IMR-90 (cell line): ENCODE measurements around the gene GRIK3. TPM values are rescaled to one million over a fixed set of nuclear protein-coding genes. Genes with fewer than 3 reads are reported as not detected.

Experiments used
- ATAC-seq: fragments of 200-7000 bp; cut with Tn5 transposase; 2 replicates; pipeline ENCODE4 v1.9.1; 2020; ENCODE audit warnings: low read depth, mild to moderate bottlenecking, moderate library complexity
- BruUV-seq: library from RNA; stranded (reverse); fragments of 400-500 nt; replicated peaks from 2 replicates; lab custom pipeline; 2021; lab: Mats Ljungman, UMichigan
- CTCF ChIA-PET: fragments of 300-600 bp; formaldehyde crosslinking; extraction: SDS; loops from one replicate; lab custom pipeline; 2021; ENCODE audit warnings: antibody characterized with exemption; lab: Yijun Ruan, JAX
- POLR2A ChIA-PET: fragments of 300-600 bp; sonication (Branson Sonifier 250); formaldehyde crosslinking; loops from one replicate; lab custom pipeline; 2022; ENCODE audit warnings: antibody characterized with exemption; ENCODE audit not compliant: unreplicated experiment; lab: Charles Lee
- DNase-seq: peaks from one replicate; pipeline ENCODE4 v3.0.0; 2013
- H2AFZ ChIP-seq: replicated peaks from 2 replicates; pipeline ENCODE3; 2013; ENCODE audit warnings: low read length, mild to moderate bottlenecking; ENCODE audit not compliant: poor library complexity
- H2AK5ac ChIP-seq: 2 replicates; pipeline ENCODE4 v1.6.1; 2013; ENCODE audit warnings: low read depth, low read length, inconsistent platforms
- H2AK9ac ChIP-seq: replicated peaks from 2 replicates; pipeline ENCODE3; 2013; ENCODE audit warnings: mild to moderate bottlenecking, low read depth, low read length, moderate library complexity; ENCODE audit not compliant: poor library complexity
- H2BK120ac ChIP-seq: 2 replicates; pipeline ENCODE4 v1.6.1; 2013; ENCODE audit warnings: low read depth, low read length, inconsistent platforms
- H2BK15ac ChIP-seq: 3 replicates; pipeline ENCODE4 v1.6.1; 2013; ENCODE audit warnings: low read depth, low read length, inconsistent platforms
- H2BK20ac ChIP-seq: 2 replicates; pipeline ENCODE4 v1.6.1; 2013; ENCODE audit warnings: low read depth, mild to moderate bottlenecking, inconsistent platforms, low read length, moderate library complexity
- H2BK5ac ChIP-seq: 2 replicates; pipeline ENCODE4 v1.6.1; 2013; ENCODE audit warnings: mild to moderate bottlenecking, low read depth, low read length, inconsistent platforms; ENCODE audit not compliant: poor library complexity, severe bottlenecking
- H3K14ac ChIP-seq: replicated peaks from 2 replicates; pipeline ENCODE4 v1.6.1; 2013; ENCODE audit warnings: low read depth, low read length, inconsistent platforms
- H3K18ac ChIP-seq: 2 replicates; pipeline ENCODE4 v1.6.1; 2013; ENCODE audit warnings: low read depth, low read length, control low read depth
- H3K23ac ChIP-seq: 2 replicates; pipeline ENCODE4 v1.6.1; 2013; ENCODE audit warnings: low read depth, low read length, inconsistent platforms
- H3K27ac ChIP-seq: 2 replicates; pipeline ENCODE4 v1.5.1; 2013; ENCODE audit warnings: mild to moderate bottlenecking, control low read depth, low read length; ENCODE audit not compliant: insufficient read depth
- H3K27me3 ChIP-seq: 2 replicates; pipeline ENCODE4 v1.6.1; 2013; ENCODE audit warnings: low read length; ENCODE audit not compliant: control insufficient read depth, insufficient read depth
- H3K36me3 ChIP-seq: 2 replicates; pipeline ENCODE4 v1.6.1; 2013; ENCODE audit warnings: low read length, mixed read lengths; ENCODE audit not compliant: control insufficient read depth, insufficient read depth
- H3K4ac ChIP-seq: 2 replicates; pipeline ENCODE4 v1.6.1; 2013; ENCODE audit warnings: low read depth, low read length, inconsistent platforms
- H3K4me1 ChIP-seq: 2 replicates; pipeline ENCODE4 v1.6.1; 2013; ENCODE audit warnings: low read length, mixed read lengths; ENCODE audit not compliant: control insufficient read depth, insufficient read depth
- H3K4me2 ChIP-seq: 2 replicates; pipeline ENCODE4 v1.6.1; 2013; ENCODE audit warnings: low read depth, mild to moderate bottlenecking, control low read depth, low read length, moderate library complexity
- H3K4me3 ChIP-seq: 2 replicates; pipeline ENCODE4 v1.5.1; 2013; ENCODE audit warnings: low read depth, mild to moderate bottlenecking, control low read depth, low read length, moderate library complexity; ENCODE audit not compliant: insufficient read depth
- H3K56ac ChIP-seq: 2 replicates; pipeline ENCODE4 v1.6.1; 2013; ENCODE audit warnings: low read length, inconsistent platforms; ENCODE audit not compliant: insufficient read depth; ENCODE audit errors: extremely low read depth
- H3K79me1 ChIP-seq, 2 experiments: 2 replicates each; pipeline ENCODE4 v1.6.1; 2013; ENCODE audit warnings: low read length in 2 of 2, inconsistent platforms in 1 of 2, low read depth in 1 of 2
- H3K9ac ChIP-seq: 2 replicates; pipeline ENCODE4 v1.6.1; 2013; ENCODE audit warnings: low read depth, low read length, control low read depth
- H3K9me1 ChIP-seq: 2 replicates; pipeline ENCODE4 v1.6.1; 2013; ENCODE audit warnings: low read length, inconsistent platforms; ENCODE audit not compliant: insufficient read depth
- H3K9me3 ChIP-seq: 2 replicates; pipeline ENCODE4 v1.6.1; 2013; ENCODE audit warnings: low read length; ENCODE audit not compliant: control insufficient read depth, insufficient read depth
- H4K20me1 ChIP-seq: 2 replicates; pipeline ENCODE4 v1.6.1; 2013; ENCODE audit warnings: low read length, inconsistent platforms; ENCODE audit not compliant: insufficient read depth
- H4K5ac ChIP-seq: 2 replicates; pipeline ENCODE4 v1.6.1; 2013; ENCODE audit warnings: mild to moderate bottlenecking, low read depth, low read length, control low read depth
- H4K8ac ChIP-seq, 2 experiments: 2 replicates each; pipeline ENCODE4 v1.6.1; 2013; ENCODE audit warnings: low read depth in 2 of 2, low read length in 2 of 2, control low read depth in 1 of 2, inconsistent platforms in 1 of 2
- H4K91ac ChIP-seq: 2 replicates; pipeline ENCODE4 v1.6.1; 2013; ENCODE audit warnings: low read depth, low read length, inconsistent platforms; ENCODE audit not compliant: insufficient read depth
- BHLHE40 ChIP-seq: fragments of 150-350 bp; IDR thresholded peaks from 2 replicates; pipeline ENCODE4 v1.6.1; 2016; ENCODE audit warnings: mild to moderate bottlenecking, low read depth, low read length
- CEBPB ChIP-seq: IDR thresholded peaks from 2 replicates; pipeline ENCODE4 v1.6.1; 2012; ENCODE audit warnings: low read depth, low read length, improper control_type of control experiment
- CHD1 ChIP-seq: IDR thresholded peaks from 2 replicates; pipeline ENCODE4 v1.6.1; 2012; ENCODE audit warnings: low read depth, low read length, improper control_type of control experiment
- FOS ChIP-seq: fragments of 150-350 bp; IDR thresholded peaks from 2 replicates; pipeline ENCODE4 v1.6.1; 2016; ENCODE audit warnings: low read depth, low read length
- MAFK ChIP-seq: IDR thresholded peaks from 2 replicates; pipeline ENCODE4 v1.6.1; 2012; ENCODE audit warnings: low read depth, low read length, improper control_type of control experiment
- MAZ ChIP-seq: IDR thresholded peaks from 2 replicates; pipeline ENCODE4 v1.6.1; 2012; ENCODE audit warnings: low read depth, mild to moderate bottlenecking, low read length, improper control_type of control experiment, moderate library complexity, borderline replicate concordance
- MXI1 ChIP-seq: IDR thresholded peaks from 2 replicates; pipeline ENCODE4 v1.6.1; 2012; ENCODE audit warnings: low read depth, mild to moderate bottlenecking, low read length, moderate library complexity, borderline replicate concordance
- NFE2L2 ChIP-seq: fragments of 150-350 bp; IDR thresholded peaks from 2 replicates; pipeline ENCODE4 v1.6.1; 2016; ENCODE audit warnings: low read depth, mild to moderate bottlenecking, low read length
- POLR2A ChIP-seq: IDR thresholded peaks from 2 replicates; pipeline ENCODE4 v1.6.1; 2012; ENCODE audit warnings: mild to moderate bottlenecking, low read depth, low read length
- RAD21 ChIP-seq: IDR thresholded peaks from 2 replicates; pipeline ENCODE4 v1.6.1; 2012; ENCODE audit warnings: low read length, improper control_type of control experiment
- RCOR1 ChIP-seq: IDR thresholded peaks from 2 replicates; pipeline ENCODE4 v1.6.1; 2012; ENCODE audit warnings: mild to moderate bottlenecking, low read length, improper control_type of control experiment; ENCODE audit not compliant: insufficient replicate concordance
- RFX5 ChIP-seq: IDR thresholded peaks from 2 replicates; pipeline ENCODE4 v1.8.0; 2012; ENCODE audit warnings: low read depth, mild to moderate bottlenecking, low read length, moderate library complexity
- SMC3 ChIP-seq: fragments of 150-350 bp; IDR thresholded peaks from 2 replicates; pipeline ENCODE4 v1.6.1; 2016; ENCODE audit warnings: low read depth, mild to moderate bottlenecking, antibody characterized with exemption, low read length, moderate library complexity
- whole genome bisulfite sequencing, 2 experiments: methylation state at CpG; one replicate each; pipeline versions ENCODE4 v1.1.5 to v1.1.7; 2013; ENCODE audit warnings: missing lambda C conversion rate in 2 of 2; ENCODE audit not compliant: insufficient read length in 1 of 2; ENCODE audit errors: extremely low coverage in 2 of 2; 5-methylcytosine and 5-hydroxymethylcytosine counted together
- dilution Hi-C: fragments of 300-500 bp; cut with HindIII; formaldehyde crosslinking; loops from one replicate; pipeline ENCODE4 v1.14.3; 2018; ENCODE audit warnings: low sequenced_read_pairs; ENCODE audit not compliant: unreplicated experiment
- in situ Hi-C: fragments of 300-500 bp; cut with MboI; formaldehyde crosslinking; loops from 3 replicates; pipeline ENCODE4 v1.14.3; 2019; ENCODE audit warnings: low sequenced_read_pairs, inconsistent platforms, mixed read lengths
- intact Hi-C: fragments of 100-400 bp; cut with micrococcal nuclease; formaldehyde crosslinking; loops from 2 replicates; pipeline ENCODE4 v1.10.0; 2022
- polyA plus RNA-seq, 3 experiments: library from polyadenylated mRNA; depleted of rRNA; stranded (reverse); fragments of >200 nt; gene quantifications; 2 replicates each; pipeline ENCODE4 v1.2.3, GENCODE V29; 2012; ENCODE audit warnings: low replicate concordance in 1 of 3
- total RNA-seq: library from RNA; depleted of rRNA; stranded (reverse); fragments of >200 nt; gene quantifications from 2 replicates; pipeline ENCODE4 v1.2.3, GENCODE V29; 2012
- TF ChIP-seq, protein P1 (sequence below): fragments of 150-350 bp; IDR thresholded peaks from 2 replicates; pipeline ENCODE4 v1.6.1; 2016; ENCODE audit warnings: low read depth, mild to moderate bottlenecking, low read length, moderate library complexity, borderline replicate concordance
- TF ChIP-seq, protein P2 (sequence below): fragments of 150-350 bp; IDR thresholded peaks from 2 replicates; pipeline ENCODE4 v1.6.1; 2017; ENCODE audit warnings: mild to moderate bottlenecking, antibody characterized with exemption, low read length, low read depth
- TF ChIP-seq, protein P3 (sequence below): conservative IDR thresholded peaks from 2 replicates; pipeline ENCODE4 v1.5.1; 2012; ENCODE audit warnings: mild to moderate bottlenecking, low read depth, low read length, improper control_type of control experiment

Gene GRIK3
- total and polyA plus RNA-seq, 2 of the 4 experiments (the other 2 are of a cell fraction): not detected

DNA sequence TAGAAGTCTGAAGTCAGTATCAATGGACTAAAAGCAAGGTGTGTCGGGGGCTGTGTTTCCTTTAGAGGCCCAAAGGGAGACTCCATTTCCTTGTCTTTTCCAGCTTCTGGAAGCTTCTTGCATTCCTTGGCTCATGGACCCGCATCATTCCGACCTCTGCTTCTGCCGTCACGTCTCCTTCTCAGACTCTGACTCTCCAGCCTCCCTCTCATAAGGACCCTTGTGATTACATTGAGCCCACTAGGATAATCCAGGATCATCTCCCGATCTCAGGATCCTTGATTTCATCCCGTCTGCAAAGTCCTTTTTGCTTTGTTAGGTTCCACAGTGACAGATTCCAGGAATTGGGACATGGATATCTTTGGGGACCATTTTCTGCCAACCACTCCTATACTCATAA is 285.8 kb downstream of the GRIK3 start:
- Histone ChIP-seq H3K4me1 (no peaks in the 10 kb centered on the region), H2BK5ac (no peak overlapping the region), H3K36me3 (no peaks in the 10 kb centered on the region), H3K9ac (no peak overlapping the region), H2AK5ac (no peak overlapping the region), H3K27ac (no peak overlapping the region), H3K18ac (no peak overlapping the region), H4K5ac (no peak overlapping the region), H2BK20ac (no peak overlapping the region), H2BK120ac (no peak overlapping the region), H4K8ac (no peak overlapping the region), H3K9me3 (no peaks in the 10 kb centered on the region), H2AK9ac (no peak overlapping the region), H3K9me1 (no peaks in the 10 kb centered on the region), H2AFZ (no peak overlapping the region), H2BK15ac (no peak overlapping the region), H3K4me2 (no peak overlapping the region), H4K91ac (no peak overlapping the region), H3K4ac (no peak overlapping the region), H3K4me3 (no peak overlapping the region), H4K20me1 (no peaks in the 10 kb centered on the region), H3K56ac (no peak overlapping the region), H3K23ac (no peak overlapping the region), H3K14ac (no peak overlapping the region), H3K79me1 (no peaks in the 10 kb centered on the region), H3K27me3 (no peaks in the 10 kb centered on the region)
- no peak for TF ChIP-seq MXI1
- TF ChIP-seq, protein P1, sequence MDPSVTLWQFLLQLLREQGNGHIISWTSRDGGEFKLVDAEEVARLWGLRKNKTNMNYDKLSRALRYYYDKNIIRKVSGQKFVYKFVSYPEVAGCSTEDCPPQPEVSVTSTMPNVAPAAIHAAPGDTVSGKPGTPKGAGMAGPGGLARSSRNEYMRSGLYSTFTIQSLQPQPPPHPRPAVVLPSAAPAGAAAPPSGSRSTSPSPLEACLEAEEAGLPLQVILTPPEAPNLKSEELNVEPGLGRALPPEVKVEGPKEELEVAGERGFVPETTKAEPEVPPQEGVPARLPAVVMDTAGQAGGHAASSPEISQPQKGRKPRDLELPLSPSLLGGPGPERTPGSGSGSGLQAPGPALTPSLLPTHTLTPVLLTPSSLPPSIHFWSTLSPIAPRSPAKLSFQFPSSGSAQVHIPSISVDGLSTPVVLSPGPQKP: no peak
- no peak for TF ChIP-seq MAFK
- TF ChIP-seq RAD21: no peak
- no peak for TF ChIP-seq MAZ
- TF ChIP-seq, protein P2, sequence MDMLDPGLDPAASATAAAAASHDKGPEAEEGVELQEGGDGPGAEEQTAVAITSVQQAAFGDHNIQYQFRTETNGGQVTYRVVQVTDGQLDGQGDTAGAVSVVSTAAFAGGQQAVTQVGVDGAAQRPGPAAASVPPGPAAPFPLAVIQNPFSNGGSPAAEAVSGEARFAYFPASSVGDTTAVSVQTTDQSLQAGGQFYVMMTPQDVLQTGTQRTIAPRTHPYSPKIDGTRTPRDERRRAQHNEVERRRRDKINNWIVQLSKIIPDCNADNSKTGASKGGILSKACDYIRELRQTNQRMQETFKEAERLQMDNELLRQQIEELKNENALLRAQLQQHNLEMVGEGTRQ: no peak
- TF ChIP-seq SMC3: no peak
- TF ChIP-seq, protein P3, sequence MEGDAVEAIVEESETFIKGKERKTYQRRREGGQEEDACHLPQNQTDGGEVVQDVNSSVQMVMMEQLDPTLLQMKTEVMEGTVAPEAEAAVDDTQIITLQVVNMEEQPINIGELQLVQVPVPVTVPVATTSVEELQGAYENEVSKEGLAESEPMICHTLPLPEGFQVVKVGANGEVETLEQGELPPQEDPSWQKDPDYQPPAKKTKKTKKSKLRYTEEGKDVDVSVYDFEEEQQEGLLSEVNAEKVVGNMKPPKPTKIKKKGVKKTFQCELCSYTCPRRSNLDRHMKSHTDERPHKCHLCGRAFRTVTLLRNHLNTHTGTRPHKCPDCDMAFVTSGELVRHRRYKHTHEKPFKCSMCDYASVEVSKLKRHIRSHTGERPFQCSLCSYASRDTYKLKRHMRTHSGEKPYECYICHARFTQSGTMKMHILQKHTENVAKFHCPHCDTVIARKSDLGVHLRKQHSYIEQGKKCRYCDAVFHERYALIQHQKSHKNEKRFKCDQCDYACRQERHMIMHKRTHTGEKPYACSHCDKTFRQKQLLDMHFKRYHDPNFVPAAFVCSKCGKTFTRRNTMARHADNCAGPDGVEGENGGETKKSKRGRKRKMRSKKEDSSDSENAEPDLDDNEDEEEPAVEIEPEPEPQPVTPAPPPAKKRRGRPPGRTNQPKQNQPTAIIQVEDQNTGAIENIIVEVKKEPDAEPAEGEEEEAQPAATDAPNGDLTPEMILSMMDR: no peak
- TF ChIP-seq CEBPB: no peak
- no peak for TF ChIP-seq RFX5
- TF ChIP-seq FOS: no peak
- TF ChIP-seq BHLHE40: no peak
- TF ChIP-seq RCOR1: no peak
- no peak for TF ChIP-seq POLR2A
- no peak for TF ChIP-seq CHD1
- no peak for TF ChIP-seq NFE2L2
- WGBS, 2 experiments: 72% methylated on average over 3 of the region's 7 CpGs; no CpG with 5 or more reads in 1 of the 2 experiments
- BruUV-seq: no TSS peak
- intact Hi-C loops (no loop called here), dilution Hi-C loops (no loop called here), in situ Hi-C loops (no loop called here)
- ChIA-PET CTCF (no interaction called here), POLR2A (no interaction called here)
- DNase-seq (no peak), ATAC-seq (no peak)
